SK-N-DZ (cell line): ENCODE results near the gene C10orf62.

ENCODE experiments used
- DNase-seq: peaks from one replicate; pipeline ENCODE4 v3.0.0-alpha.2; 2015; ENCODE audit warnings: low spot score

The C10orf62 gene

DNA sequence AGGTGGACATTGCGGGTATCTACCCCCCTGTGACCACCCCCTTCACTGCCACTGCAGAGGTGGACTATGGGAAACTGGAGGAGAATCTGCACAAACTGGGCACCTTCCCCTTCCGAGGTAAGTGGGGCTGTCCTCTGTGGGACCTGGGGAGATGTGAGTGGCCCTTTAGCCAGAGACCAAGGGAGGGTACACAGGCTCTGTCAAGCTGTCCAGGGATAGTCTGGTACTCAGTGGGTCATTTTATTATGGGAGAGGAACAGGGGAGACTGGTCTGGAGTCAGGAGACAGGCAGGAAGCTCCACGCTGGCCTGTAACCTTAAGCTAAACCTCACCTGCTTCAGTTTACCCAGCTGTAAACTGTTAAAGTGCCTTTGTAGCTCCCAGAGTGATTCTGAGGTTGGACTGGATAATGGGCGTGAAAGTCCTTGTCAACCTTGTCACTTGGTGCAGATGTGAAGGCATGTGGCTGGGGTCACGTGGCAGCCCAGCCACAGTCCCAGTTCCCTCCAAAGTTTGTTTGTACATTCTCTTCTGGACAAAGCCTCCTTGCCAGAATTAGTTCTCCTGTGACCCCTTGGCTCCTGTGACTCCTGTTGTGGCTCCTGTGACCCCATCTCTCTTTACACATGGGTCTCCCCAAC lies 4.6 kb upstream of the C10orf62 start:
- DNase-seq: no peak

- DNase-seq: no peak
These were observed 4.1 kb upstream of the C10orf62 start for GRCh38 chr10:97585439-97585811.

- DNase-seq: no peak
These were observed 2.3 kb upstream of the C10orf62 start for GRCh38 chr10:97587183-97587582.

DNA sequence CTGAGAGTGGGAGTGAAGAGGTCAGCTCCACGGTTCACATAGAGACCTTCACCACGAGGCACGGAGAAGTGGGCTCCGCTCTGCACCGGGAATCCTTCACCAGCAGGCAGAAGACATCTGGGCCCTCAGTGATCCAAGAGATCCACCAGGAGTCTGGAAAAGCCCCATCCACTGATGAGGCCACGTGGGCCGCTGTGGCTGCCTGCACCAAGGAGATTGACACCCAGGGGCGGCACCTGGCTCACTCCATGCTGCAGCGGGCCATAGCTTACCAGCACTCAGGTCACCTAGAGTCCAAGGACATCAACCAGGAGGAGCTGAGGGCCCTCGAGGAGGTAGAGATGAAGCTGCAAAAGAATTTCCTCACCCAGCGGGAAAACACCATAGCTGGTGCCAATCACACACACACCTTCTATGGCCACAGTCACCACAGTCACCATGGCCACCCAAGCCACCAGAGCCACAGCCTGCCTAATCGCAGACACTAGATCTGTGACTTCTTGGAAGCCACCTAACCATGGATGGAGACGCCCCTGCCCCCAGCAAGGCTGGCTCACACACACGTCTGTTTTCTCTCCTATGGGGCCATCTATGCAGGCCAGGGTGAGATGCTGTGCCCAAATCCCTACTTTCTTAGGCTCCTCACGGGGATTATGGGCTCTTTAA lies 694 bp downstream of the C10orf62 start:
- DNase-seq: no peak

GRCh38 chr10:97590748-97591495 lies 1.4 kb downstream of the C10orf62 start:
- no peak for DNase-seq

DNA sequence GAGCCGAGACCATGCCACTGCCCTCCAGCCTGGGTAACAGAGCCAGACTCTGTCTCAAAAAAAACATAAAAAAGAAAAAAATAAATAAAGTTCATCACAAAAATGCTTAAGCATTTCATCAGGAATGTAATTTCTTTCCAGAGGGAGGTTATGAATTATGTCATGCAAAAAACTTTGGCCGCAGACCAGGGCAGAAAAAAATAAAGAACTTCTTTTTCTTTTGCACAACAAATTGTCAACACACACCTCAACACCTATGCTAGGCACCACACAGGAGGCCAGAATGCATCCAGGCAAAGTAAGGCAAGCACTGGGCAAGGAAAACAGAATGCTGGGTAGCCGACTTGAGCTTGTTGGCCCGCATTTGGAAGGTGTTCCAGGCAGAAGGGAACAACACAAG lies 3.9 kb downstream of the C10orf62 start:
- no peak for DNase-seq

DNA sequence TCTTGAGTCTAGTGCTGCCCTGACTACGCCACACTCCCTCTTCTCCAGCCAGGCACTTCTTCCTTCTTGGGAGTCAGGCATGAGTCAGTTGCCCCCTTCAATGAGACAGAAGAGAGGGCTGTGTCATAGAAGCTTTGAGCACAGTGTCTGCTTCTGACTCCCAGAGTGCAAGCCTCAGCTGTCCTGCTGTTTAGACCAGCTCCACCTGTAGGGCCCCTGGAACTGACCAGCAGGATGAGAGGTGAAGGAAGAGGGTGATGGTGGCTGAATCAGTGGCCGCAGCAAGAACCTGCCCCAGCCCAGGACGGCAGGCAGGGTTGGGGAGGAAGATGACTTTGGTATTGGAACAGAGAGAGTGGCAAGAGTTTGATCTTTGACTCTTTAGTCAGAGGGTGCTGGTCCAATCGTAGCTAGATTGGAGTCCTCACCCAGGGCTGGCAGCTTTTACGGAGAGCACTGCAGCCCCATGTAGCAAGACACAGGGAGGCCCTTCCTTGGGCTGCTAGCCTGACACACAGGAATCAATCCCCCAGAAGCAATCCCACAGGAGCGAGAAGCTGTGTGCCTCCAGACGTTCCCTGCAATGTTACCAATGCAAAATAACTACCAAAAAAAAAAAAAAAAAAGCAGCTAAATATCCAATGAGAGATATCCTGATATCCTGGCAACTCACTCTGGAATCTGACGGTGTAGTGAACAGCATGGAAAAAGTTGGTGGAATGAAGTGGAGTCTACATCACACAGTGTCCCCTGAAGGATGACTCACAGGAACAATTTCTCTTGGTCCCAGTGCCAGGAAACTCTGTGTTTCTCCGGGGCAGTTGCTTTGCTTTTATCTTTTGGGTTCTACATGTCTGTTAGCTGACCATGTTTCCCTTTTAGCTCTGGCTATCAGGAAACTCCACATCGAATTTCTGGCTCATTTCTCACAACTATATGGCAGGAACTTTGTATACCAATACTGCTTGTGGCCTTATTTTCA lies 6.9 kb downstream of the C10orf62 start:
- DNase-seq: no peak

DNA sequence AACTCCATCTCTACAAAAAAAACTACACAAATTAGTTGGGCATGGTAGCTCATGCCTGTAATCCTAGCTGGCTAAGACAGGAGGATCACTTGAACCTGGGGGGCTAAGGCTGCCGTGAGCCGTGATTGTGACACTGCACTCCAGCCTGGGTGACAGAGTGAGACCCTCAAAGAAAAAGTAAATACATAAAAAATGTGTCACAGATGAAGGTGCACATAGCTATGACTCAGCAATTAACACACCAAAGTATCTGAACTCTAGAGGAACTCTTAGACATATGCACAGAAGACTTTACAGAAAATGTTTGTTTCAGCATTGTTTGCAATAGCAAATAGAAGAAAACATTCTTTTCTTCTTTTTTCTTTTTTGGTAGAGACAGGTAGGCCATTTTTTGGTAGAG lies 8.3 kb downstream of the C10orf62 start:
- DNase-seq: no peak

GRCh38 chr10:97598407-97599271 lies 9.1 kb downstream of the C10orf62 start:
- no peak for DNase-seq

- DNase-seq: no peak
These were observed 9.7 kb downstream of the C10orf62 start for GRCh38 chr10:97599272-97599619.

- DNase-seq: no peak
These were observed 11.1 kb downstream of the C10orf62 start for GRCh38 chr10:97600616-97601015.

DNA sequence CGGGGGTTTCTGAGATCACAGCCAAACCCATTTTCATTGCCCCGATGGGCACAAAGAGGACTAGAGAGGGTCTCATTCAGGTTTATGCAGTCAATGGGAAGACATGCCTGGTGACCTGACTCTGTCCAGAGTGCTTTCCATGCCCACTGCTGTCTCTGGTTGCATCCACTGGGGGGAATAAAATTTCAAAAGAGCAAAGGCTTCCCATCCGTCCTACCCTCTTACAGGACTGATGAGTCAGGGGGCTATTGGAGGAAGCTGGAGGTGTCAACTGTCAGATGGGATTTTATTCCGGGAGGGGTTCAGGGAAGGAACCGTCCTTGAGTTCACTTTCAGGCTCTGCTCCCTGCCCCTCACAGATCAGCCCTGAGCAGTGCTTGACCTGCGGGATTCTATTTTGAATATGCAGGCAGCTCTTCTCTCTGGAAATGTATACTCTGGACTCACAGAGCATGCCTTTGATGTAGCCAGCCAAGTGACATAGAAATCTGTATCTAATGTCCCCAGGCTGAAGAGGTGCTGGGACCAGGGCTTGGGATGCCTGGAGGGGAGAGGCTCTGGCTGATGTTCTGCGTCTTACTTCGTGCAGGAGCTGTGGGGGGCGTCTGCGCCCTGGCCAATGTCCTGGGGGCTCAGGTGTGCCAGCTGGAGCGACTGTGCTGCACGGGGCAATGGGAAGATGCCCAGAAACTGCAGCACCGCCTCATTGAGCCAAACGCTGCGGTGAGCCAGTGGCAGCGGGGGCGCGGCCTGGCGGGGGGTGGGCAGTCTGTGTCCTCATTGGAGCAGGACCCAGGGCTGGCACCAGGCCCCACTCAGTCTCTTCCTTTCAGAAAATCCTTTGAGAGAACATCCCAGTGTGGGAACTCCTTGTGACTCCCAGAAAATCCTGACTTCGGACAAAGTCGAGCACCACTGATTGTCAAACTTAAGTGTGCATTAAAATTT lies 12.0 kb downstream of the C10orf62 start:
- DNase-seq: no peak

DNA sequence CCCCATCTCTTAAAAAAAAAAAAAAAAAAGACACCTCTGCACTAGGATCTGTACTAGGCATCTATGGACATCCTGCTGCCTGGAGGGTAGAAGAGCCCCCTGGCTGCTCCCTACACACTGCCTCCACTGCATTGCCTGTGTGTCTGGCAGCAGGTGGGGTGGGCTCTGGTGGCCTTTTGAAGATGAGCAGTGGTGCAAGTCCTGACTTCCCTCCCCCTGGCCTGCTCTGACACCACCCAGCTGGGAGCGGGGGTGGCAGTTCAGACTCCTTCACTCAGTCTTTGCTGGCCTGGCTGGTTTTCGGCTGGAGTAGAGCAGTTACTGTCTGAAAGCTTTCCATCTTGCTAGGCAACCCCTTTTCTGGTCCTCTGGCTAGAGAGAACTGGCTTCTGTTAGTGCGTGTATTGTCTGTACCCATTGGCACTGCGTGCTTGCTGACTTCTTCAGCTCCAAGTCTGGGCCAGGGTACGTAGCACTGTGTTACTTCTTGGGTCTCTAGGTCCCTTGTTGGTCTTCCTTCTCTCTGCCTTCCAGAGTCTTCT lies 17.6 kb downstream of the C10orf62 start:
- no peak for DNase-seq

DNA sequence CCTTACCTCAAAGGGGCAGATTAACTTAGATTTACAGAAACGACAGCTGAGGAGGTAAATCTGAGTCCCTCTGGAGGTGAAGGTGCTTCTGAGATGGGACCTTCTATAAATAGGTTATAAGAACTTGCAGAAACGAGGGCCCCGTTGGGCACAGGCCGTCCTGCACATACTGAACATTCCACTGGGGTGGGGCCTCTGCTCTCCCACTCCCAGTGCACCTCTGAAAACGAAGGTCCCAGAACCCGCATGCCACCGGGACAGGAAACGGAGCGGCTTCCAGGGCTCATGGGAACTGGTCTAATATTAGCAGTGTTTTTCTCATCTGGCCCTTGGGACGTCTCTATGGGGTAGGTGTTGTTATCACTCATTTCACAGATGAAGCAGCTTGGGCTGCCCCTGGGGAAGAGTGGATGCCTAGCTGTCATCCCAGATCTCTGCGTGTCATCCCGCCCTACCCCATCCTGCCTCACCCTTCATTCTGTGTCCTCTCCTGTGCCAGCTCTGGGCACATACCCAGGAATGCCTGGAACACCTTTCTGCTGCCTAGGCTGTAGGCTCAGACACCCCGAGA lies 19.6 kb downstream of the C10orf62 start:
- no peak for DNase-seq

DNA sequence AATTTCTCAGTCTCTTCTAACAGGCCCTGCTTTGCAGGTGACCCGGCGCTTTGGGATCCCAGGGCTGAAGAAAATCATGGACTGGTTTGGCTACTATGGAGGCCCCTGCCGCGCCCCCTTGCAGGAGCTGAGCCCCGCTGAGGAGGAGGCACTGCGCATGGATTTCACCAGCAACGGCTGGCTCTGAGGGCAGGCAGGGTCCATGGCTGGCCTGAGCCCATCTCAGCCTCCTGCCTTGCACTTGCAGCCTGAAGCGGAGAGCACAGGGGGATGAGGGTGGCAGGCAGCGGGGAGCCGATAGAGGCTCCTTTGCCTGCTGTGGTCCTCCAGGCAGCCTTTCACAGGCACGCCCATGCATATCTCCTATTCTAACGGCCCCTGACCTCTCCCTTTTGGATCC lies 22.0 kb downstream of the C10orf62 start:
- DNase-seq: no peak

DNA sequence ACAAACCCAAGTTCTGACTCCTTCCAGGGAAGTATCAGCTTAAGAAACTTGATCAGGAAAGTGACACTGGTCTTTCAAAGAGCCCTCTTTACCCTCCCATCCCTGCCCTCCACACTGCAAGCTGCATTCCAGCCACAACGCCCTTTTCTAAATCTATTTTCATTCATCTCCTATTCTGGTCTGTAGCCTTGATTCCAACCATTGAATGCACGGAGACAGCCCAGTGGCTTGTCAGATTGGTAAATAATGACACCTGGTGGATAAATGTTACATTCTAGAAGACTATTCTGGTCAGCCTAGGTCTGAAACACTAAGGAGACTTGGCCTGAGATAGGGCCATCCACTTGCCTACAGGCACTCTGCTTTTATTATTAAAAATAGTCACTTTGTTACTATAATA lies 22.9 kb downstream of the C10orf62 start:
- DNase-seq: peak; percentile 26

- no peak for DNase-seq
These were observed 28.8 kb downstream of the C10orf62 start for GRCh38 chr10:97618285-97618684.

DNA sequence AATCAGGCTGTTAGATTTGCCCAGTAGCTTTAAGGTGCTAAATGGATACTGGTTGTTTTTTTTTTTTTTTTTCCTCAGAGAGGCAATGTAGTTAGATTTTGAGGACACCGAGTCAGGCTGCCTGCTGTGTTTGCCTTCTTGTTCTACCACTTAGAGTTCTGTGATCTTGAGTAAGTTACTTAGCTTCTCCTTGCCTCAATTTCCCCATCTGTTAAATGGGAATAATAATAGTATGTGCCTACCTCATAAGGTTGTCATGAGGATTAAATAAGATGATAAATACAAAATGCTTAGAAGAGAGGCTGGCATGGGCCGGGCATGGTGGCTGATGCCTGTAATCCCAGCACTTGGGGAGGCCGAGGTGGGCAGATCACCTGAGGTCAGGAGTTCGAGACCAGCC lies 29.2 kb downstream of the C10orf62 start:
- no peak for DNase-seq

- no peak for DNase-seq
These were observed 33.8 kb downstream of the C10orf62 start for GRCh38 chr10:97623277-97623676.
